NCI-H2029 treated with DMSO at 0.1 percent for 48 hours (cell line): ENCODE measurements around the gene SLC25A11.

Experiments
- DNase-seq: peaks from one replicate; lab custom pipeline; 2025; lab: John Stamatoyannopoulos, UW

Gene SLC25A11

GRCh38 chr17:4895657-4896331 lies 44.1 kb downstream of the SLC25A11 start:
- DNase-seq, result no peak

GRCh38 chr17:4895121-4895520 lies 44.7 kb downstream of the SLC25A11 start:
- DNase-seq, result no peak

- no peak for DNase-seq
These were observed 45.9 kb downstream of the SLC25A11 start for GRCh38 chr17:4893721-4894560.

GRCh38 chr17:4893272-4893671 lies 46.6 kb downstream of the SLC25A11 start:
- DNase-seq, result no peak

GRCh38 chr17:4892499-4893221 lies 47.2 kb downstream of the SLC25A11 start:
- DNase-seq, result no peak

GRCh38 chr17:4891411-4892410 lies 48.1 kb downstream of the SLC25A11 start:
- no peak for DNase-seq

GRCh38 chr17:4887581-4887980 lies 52.3 kb downstream of the SLC25A11 start:
- DNase-seq, result no peak
